Esophagus muscularis mucosa (tissue), 4 donors: ENCODE data around the gene KIFBP. TPM values are rescaled to one million over a fixed set of nuclear protein-coding genes. Genes with fewer than 3 reads are reported as not detected.

Experiments
- DNase-seq: peaks from one replicate; pipeline ENCODE4 v3.0.0-alpha.2; 2017; ENCODE audit errors: extremely low spot score
- H3K27ac ChIP-seq, 4 donors: fragments of 200-600 bp; sonication (generic); replicated peaks in 1 of 4; 1 replicate in 3 of 4; 2 replicates in 1 of 4; pipeline ENCODE4 v1.5.1; 2016 to 2019; ENCODE audit warnings: mild to moderate bottlenecking in 1 of 4
- H3K27me3 ChIP-seq, 4 donors: fragments of 200-600 bp; sonication (generic); one replicate each; pipeline versions ENCODE4 v1.5.1 to v1.6.0; 2016 to 2019
- H3K36me3 ChIP-seq, 4 donors: fragments of 200-600 bp; sonication (generic); one replicate each; pipeline ENCODE4 v1.5.1; 2016 to 2019
- H3K4me1 ChIP-seq, 4 donors: fragments of 200-600 bp; sonication (generic); one replicate each; pipeline ENCODE4 v1.5.1; 2016 to 2019
- H3K4me3 ChIP-seq, 4 donors: fragments of 200-600 bp; sonication (generic); 1 replicate in 2 of 4; 2 replicates in 2 of 4; pipeline ENCODE4 v1.5.1; 2016 to 2019; ENCODE audit warnings: mild to moderate bottlenecking in 4 of 4, moderate library complexity in 1 of 4
- H3K9me3 ChIP-seq, 4 donors: fragments of 200-600 bp; sonication (generic); 1 replicate in 3 of 4; 2 replicates in 1 of 4; pipeline ENCODE4 v1.5.1; 2016 to 2019
- EP300 ChIP-seq: sonication (generic); formaldehyde crosslinking; IDR thresholded peaks from one replicate; pipeline ENCODE4 v1.6.1; 2017; ENCODE audit warnings: antibody characterized with exemption
- POLR2A ChIP-seq: fragments of 450-650 bp; IDR thresholded peaks from one replicate; pipeline ENCODE4 v1.6.1; 2017; ENCODE audit warnings: antibody characterized with exemption, moderate library complexity, mild to moderate bottlenecking, low read depth
- POLR2AphosphoS5 ChIP-seq, 2 donors: sonication (generic); formaldehyde crosslinking; IDR thresholded peaks; one replicate each; pipeline ENCODE4 v1.6.1; 2017; ENCODE audit warnings: antibody characterized with exemption in 2 of 2
- WGBS: methylation state at CpG from one replicate; pipeline ENCODE4 v1.1.5; 2018; 5-methylcytosine and 5-hydroxymethylcytosine counted together
- intact Hi-C: fragments of 100-400 bp; cut with DNase I; formaldehyde crosslinking; loops from one replicate; pipeline ENCODE4 v1.15.1; 2023
- total RNA-seq, 4 donors: library from RNA; depleted of rRNA; stranded (reverse); fragments of >200 nt; gene quantifications; one replicate each; pipeline versions ENCODE4 v1.1.0 to v1.2.1, GENCODE V29; 2016
- TF ChIP-seq, protein P1 (sequence below), 3 experiments: fragments of 200-600 bp in 2 of 3; fragments of 450-650 bp in 1 of 3; sonication (generic) in 2 of 3; IDR thresholded peaks; one replicate each; pipeline ENCODE4 v1.5.1; 2017 to 2019; ENCODE audit warnings: antibody characterized with exemption in 3 of 3, mild to moderate bottlenecking in 2 of 3, moderate library complexity in 1 of 3

Gene KIFBP
- total RNA-seq, 4 donors from 2014 or later, result 29.1 to 46.8 (median 38.2) TPM

DNA sequence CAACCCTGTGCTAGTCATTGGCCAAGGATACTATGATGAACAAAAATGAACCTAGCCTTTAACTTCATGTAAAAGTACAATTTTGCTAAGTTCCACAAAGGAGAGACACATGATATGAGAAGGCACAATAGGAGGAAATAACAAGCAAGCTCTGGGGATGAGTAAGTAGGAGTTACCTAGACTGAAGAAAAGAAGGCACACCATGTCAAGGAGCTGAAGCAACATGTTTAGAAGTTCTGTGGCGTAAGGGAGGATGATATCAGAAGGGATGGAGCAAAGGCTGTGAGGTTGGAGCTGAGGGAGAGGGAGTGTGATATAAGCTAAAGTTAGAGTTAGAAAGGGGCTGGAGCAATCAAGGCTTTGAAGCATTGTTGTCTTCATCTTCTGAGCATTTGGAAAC, 25.6 kb downstream of the KIFBP start:
- H3K4me3 ChIP-seq, result no peak overlapping the region
- H3K9me3 ChIP-seq, result no peaks in the 10 kb centered on the region
- H3K36me3 ChIP-seq, result peaks cover 28 to 100% (median 82%) of the 10 kb centered on the region in 4 donors
- no peak for DNase-seq
- intact Hi-C loops, result no loop called here
- TF ChIP-seq, protein P1, sequence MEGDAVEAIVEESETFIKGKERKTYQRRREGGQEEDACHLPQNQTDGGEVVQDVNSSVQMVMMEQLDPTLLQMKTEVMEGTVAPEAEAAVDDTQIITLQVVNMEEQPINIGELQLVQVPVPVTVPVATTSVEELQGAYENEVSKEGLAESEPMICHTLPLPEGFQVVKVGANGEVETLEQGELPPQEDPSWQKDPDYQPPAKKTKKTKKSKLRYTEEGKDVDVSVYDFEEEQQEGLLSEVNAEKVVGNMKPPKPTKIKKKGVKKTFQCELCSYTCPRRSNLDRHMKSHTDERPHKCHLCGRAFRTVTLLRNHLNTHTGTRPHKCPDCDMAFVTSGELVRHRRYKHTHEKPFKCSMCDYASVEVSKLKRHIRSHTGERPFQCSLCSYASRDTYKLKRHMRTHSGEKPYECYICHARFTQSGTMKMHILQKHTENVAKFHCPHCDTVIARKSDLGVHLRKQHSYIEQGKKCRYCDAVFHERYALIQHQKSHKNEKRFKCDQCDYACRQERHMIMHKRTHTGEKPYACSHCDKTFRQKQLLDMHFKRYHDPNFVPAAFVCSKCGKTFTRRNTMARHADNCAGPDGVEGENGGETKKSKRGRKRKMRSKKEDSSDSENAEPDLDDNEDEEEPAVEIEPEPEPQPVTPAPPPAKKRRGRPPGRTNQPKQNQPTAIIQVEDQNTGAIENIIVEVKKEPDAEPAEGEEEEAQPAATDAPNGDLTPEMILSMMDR (IDR thresholded peaks at IDR 0.05), result no peak
- TF ChIP-seq POLR2A, result no peak
- no peak for TF ChIP-seq EP300
- no peak for TF ChIP-seq POLR2AphosphoS5 (IDR thresholded peaks at IDR 0.05)
- H3K27me3 ChIP-seq, result no peaks in the 10 kb centered on the region
- H3K4me1 ChIP-seq, result peaks cover 0 to 4% (median 0%) of the 10 kb centered on the region in 4 donors
- WGBS, result 93% methylated on average over 1 of the region's 1 CpG
- H3K27ac ChIP-seq, result no peak overlapping the region

DNA sequence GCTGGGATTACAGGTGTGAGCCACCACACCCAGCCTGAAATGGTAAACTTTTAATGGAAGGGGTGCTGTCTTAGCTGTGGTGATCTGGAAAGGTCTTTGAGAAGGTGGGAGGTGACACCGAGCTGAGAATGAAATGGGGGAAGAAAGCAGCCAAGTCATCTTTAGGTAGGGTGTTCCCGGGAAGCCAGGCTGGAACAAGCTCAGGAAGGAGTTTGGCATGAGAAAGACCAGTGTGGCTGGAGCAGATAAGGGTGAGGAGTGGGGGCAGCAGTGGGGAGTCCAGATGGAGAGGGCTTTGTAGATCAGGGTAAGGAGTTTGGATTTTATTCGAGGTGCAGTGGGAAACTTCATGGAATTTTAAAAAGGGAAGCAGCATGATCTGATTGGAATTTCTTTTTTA, 30.0 kb downstream of the KIFBP start:
- H3K27ac ChIP-seq, result no peak overlapping the region
- H3K4me3 ChIP-seq, result no peak overlapping the region
- peaks cover 15 to 59% (median 51%) of the 10 kb centered on the region in 4 donors for H3K36me3 ChIP-seq
- no peaks in the 10 kb centered on the region for H3K27me3 ChIP-seq
- no peaks in the 10 kb centered on the region for H3K9me3 ChIP-seq
- TF ChIP-seq POLR2A (no peak), EP300 (no peak), POLR2AphosphoS5 (IDR thresholded peaks at IDR 0.05) (no peak)
- TF ChIP-seq, protein P1 (IDR thresholded peaks at IDR 0.05), result no peak
- intact Hi-C loops, result no loop called here
- no peaks in the 10 kb centered on the region for H3K4me1 ChIP-seq
- DNase-seq, result no peak
- 89% methylated on average over 3 of the region's 3 CpGs for WGBS

DNA sequence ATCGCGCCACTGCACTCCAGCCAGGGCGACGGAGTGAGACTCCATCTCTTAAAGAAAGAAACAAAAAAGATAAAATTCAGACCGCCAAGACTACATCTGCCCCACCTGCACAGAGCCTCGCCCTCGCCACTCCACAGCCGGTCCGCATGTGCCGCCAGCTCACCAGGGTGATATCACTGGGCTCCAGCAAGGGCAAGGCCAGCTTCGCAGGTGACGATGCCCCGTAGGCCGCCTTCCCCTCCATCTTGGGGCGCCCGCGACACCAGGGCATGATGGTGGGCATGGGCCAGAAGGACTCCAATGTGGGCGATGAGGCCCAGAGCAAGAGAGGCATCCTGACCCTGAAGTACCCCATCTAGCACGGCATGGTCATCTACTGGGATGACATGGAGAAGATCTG, 34.0 kb downstream of the KIFBP start:
- WGBS, result 97% methylated on average over 18 of the region's 19 CpGs
- TF ChIP-seq POLR2AphosphoS5 (IDR thresholded peaks at IDR 0.05) (no peak), POLR2A (no peak), EP300 (no peak)
- TF ChIP-seq, protein P1 (IDR thresholded peaks at IDR 0.05), result no peak

DNA sequence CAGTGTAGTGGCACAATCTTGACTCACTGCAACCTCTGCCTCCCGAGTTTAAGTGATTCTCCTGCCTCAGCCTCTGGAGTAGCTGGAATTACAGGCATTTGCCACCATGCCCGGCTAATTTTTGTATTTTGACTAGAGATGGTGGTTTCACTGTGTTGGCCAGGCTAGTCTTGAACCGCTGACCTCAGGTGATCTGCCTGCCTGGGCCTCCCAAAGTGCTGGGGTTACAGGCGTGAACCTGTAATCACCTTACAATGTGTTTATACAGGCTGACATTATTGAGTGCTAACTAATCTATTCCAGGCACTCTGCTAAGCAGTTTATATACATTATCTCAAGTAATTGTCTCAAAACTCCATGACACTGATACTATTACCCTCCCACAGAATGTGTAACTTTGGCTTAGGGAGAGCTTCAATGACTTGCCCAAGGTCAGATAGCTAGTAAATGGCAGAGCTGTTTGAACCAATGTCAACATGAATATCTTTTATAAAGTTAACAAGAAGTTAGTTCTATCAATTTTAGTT, 36.8 kb downstream of the KIFBP start:
- Histone ChIP-seq H3K4me3 (no peak overlapping the region), H3K27ac (no peak overlapping the region), H3K4me1 (no peaks in the 10 kb centered on the region), H3K36me3 (peaks cover 0 to 1% (median 0%) of the 10 kb centered on the region in 4 donors), H3K27me3 (no peaks in the 10 kb centered on the region), H3K9me3 (no peaks in the 10 kb centered on the region)
- intact Hi-C loops, result no loop called here
- TF ChIP-seq POLR2A, result no peak
- TF ChIP-seq EP300, result no peak
- TF ChIP-seq, protein P1 (IDR thresholded peaks at IDR 0.05), result no peak
- TF ChIP-seq POLR2AphosphoS5 (IDR thresholded peaks at IDR 0.05), result no peak
- WGBS, result 56% methylated on average over 4 of the region's 4 CpGs
- no peak for DNase-seq

More for the DNA sequence above, 34.0 kb downstream of the KIFBP start:
- Histone ChIP-seq H3K36me3 (peaks cover 0 to 19% (median 11%) of the 10 kb centered on the region in 4 donors), H3K27ac (no peak overlapping the region), H3K4me1 (no peaks in the 10 kb centered on the region), H3K4me3 (no peak overlapping the region), H3K27me3 (no peaks in the 10 kb centered on the region), H3K9me3 (no peaks in the 10 kb centered on the region)
- intact Hi-C loops, result no loop called here
- DNase-seq, result no peak

DNA sequence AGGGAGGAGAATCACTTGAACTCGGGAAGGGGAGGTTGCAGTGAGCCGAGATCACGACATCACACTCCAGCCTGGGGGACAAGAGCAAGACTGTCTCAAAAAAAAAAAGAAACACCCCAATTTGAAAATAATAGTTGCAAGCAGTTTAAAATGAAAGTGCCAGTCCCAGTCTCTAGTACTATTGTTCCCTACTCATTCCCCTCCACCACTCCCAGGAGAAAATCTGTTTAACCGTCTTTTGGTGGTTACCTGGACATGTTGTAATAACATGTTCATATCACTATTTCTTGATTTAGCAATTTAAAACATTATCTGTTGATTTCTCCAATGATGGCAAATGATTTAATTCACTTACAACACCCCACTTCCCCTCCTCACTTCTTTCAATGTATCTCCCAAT, 44.7 kb downstream of the KIFBP start:
- Histone ChIP-seq H3K4me1 (no peaks in the 10 kb centered on the region), H3K27me3 (no peaks in the 10 kb centered on the region), H3K9me3 (no peaks in the 10 kb centered on the region), H3K36me3 (no peaks in the 10 kb centered on the region), H3K27ac (no peak overlapping the region), H3K4me3 (no peak overlapping the region)
- WGBS, result 91% methylated on average over 4 of the region's 4 CpGs
- TF ChIP-seq, protein P1 (IDR thresholded peaks at IDR 0.05), result no peak
- TF ChIP-seq POLR2AphosphoS5 (IDR thresholded peaks at IDR 0.05) (no peak), EP300 (no peak), POLR2A (no peak)
- intact Hi-C loops, result no loop called here
- no peak for DNase-seq
